H9 (cell line): Measurements from ENCODE around the gene PIMREG. TPM values are rescaled to one million over a fixed set of nuclear protein-coding genes. Genes with fewer than 3 reads are reported as not detected.

Source experiments
- DNase-seq: peaks from one replicate; pipeline ENCODE4 v3.0.0-alpha.2; 2017
- H2AFZ ChIP-seq: one replicate; pipeline ENCODE4 v1.6.1; 2013; ENCODE audit warnings: mild to moderate bottlenecking, low read length, control low read depth, moderate library complexity
- H2AK5ac ChIP-seq: 2 replicates; pipeline ENCODE4 v1.6.1; 2013; ENCODE audit warnings: low read length, control low read depth, mixed read lengths; ENCODE audit not compliant: insufficient read length
- H2BK120ac ChIP-seq: one replicate; pipeline ENCODE4 v1.6.1; 2013; ENCODE audit warnings: low read depth, mild to moderate bottlenecking, low read length, control low read depth, inconsistent platforms; ENCODE audit not compliant: poor library complexity, severe bottlenecking
- H2BK12ac ChIP-seq: 2 replicates; pipeline ENCODE4 v1.6.1; 2013; ENCODE audit warnings: low read length, control low read depth, mixed read lengths, low read depth; ENCODE audit not compliant: insufficient read length
- H2BK15ac ChIP-seq: 2 replicates; pipeline ENCODE4 v1.6.1; 2013; ENCODE audit warnings: low read depth, low read length, control low read depth
- H2BK20ac ChIP-seq: one replicate; pipeline ENCODE4 v1.6.1; 2013; ENCODE audit warnings: low read depth, mild to moderate bottlenecking, low read length, control low read depth, inconsistent platforms; ENCODE audit not compliant: poor library complexity, severe bottlenecking
- H2BK5ac ChIP-seq: 2 replicates; pipeline ENCODE4 v1.6.1; 2013; ENCODE audit warnings: low read length, control low read depth, mixed read lengths; ENCODE audit not compliant: insufficient read length
- H3K14ac ChIP-seq: 2 replicates; pipeline ENCODE4 v1.6.1; 2013; ENCODE audit warnings: low read length, control low read depth; ENCODE audit not compliant: insufficient read depth
- H3K18ac ChIP-seq: 2 replicates; pipeline ENCODE4 v1.6.1; 2013; ENCODE audit warnings: low read depth, mild to moderate bottlenecking, mixed read lengths, low read length, control low read depth; ENCODE audit not compliant: insufficient read length
- H3K23ac ChIP-seq: 2 replicates; pipeline ENCODE4 v1.6.1; 2013; ENCODE audit warnings: low read length, control low read depth, mixed read lengths, low read depth; ENCODE audit not compliant: insufficient read length
- H3K23me2 ChIP-seq: 2 replicates; pipeline ENCODE4 v1.6.1; 2013; ENCODE audit warnings: low read depth, mild to moderate bottlenecking, mixed read lengths, low read length, control low read depth; ENCODE audit not compliant: insufficient read length, poor library complexity, severe bottlenecking
- H3K27ac ChIP-seq: 2 replicates; pipeline ENCODE4 v1.5.1; 2013; ENCODE audit warnings: low read length, control low read depth, mixed read lengths, low read depth; ENCODE audit not compliant: insufficient read length
- H3K27me3 ChIP-seq: 2 replicates; pipeline ENCODE4 v1.6.1; 2013; ENCODE audit warnings: low read length, control low read depth, inconsistent platforms; ENCODE audit not compliant: insufficient read depth
- H3K4ac ChIP-seq: 2 replicates; pipeline ENCODE4 v1.6.1; 2013; ENCODE audit warnings: low read depth, mild to moderate bottlenecking, control low read depth, inconsistent platforms, low read length, moderate library complexity
- H3K4me1 ChIP-seq: 2 replicates; pipeline ENCODE4 v1.6.1; 2013; ENCODE audit warnings: low read length, control low read depth, inconsistent platforms; ENCODE audit not compliant: insufficient read depth
- H3K4me2 ChIP-seq: 2 replicates; pipeline ENCODE4 v1.6.1; 2013; ENCODE audit warnings: low read length, control low read depth, mixed read lengths; ENCODE audit not compliant: insufficient read length, insufficient read depth
- H3K56ac ChIP-seq: 2 replicates; pipeline ENCODE4 v1.6.1; 2013; ENCODE audit warnings: low read depth, mild to moderate bottlenecking, mixed read lengths, low read length, control low read depth; ENCODE audit not compliant: insufficient read length
- H3K79me1 ChIP-seq: 2 replicates; pipeline ENCODE4 v1.6.1; 2013; ENCODE audit warnings: low read depth, mild to moderate bottlenecking, moderate library complexity, low read length, control low read depth, inconsistent platforms; ENCODE audit not compliant: insufficient read depth, poor library complexity, severe bottlenecking
- H3K79me2 ChIP-seq: 2 replicates; pipeline ENCODE4 v1.6.1; 2013; ENCODE audit warnings: low read length, control low read depth, inconsistent platforms; ENCODE audit not compliant: insufficient read depth
- H3K9ac ChIP-seq: 2 replicates; pipeline ENCODE4 v1.6.1; 2013; ENCODE audit warnings: low read length, control low read depth, mixed read lengths; ENCODE audit not compliant: insufficient read length; ENCODE audit errors: extremely low read depth
- H3K9me3 ChIP-seq: one replicate; pipeline ENCODE4 v1.6.1; 2013; ENCODE audit warnings: low read depth, low read length, inconsistent platforms; ENCODE audit not compliant: control insufficient read depth
- H3T11ph ChIP-seq: one replicate; pipeline ENCODE4 v1.6.1; 2013; ENCODE audit warnings: mild to moderate bottlenecking, low read length, control low read depth, inconsistent platforms
- H4K20me1 ChIP-seq: one replicate; pipeline ENCODE4 v1.6.1; 2013; ENCODE audit not compliant: control insufficient read depth, insufficient read length, insufficient read depth
- H4K5ac ChIP-seq: 2 replicates; pipeline ENCODE4 v1.6.1; 2013; ENCODE audit warnings: low read depth, mild to moderate bottlenecking, mixed read lengths, low read length, control low read depth; ENCODE audit not compliant: insufficient read length
- H4K8ac ChIP-seq: replicated peaks from 2 replicates; pipeline ENCODE4 v1.6.1; 2013; ENCODE audit warnings: low read length, control low read depth, mixed read lengths, low read depth; ENCODE audit not compliant: insufficient read length
- H4K91ac ChIP-seq: 2 replicates; pipeline ENCODE4 v1.6.1; 2013; ENCODE audit warnings: low read depth, mild to moderate bottlenecking, moderate library complexity, mixed read lengths, low read length, control low read depth; ENCODE audit not compliant: insufficient read length
- H3K27ac Mint-ChIP-seq, 3 experiments: 2 replicates in 2 of 3; 3 replicates in 1 of 3; pipeline ENCODE4 v1.8.0; 2020 to 2021; ENCODE audit warnings: mixed read lengths in 3 of 3, mild to moderate bottlenecking in 1 of 3, moderate library complexity in 1 of 3
- H3K27me3 Mint-ChIP-seq: 2 replicates; pipeline ENCODE4 v1.8.0; 2021; ENCODE audit warnings: low read depth, mild to moderate bottlenecking, moderate library complexity, mixed read lengths
- H3K36me3 Mint-ChIP-seq, 3 experiments: 2 replicates in 2 of 3; 3 replicates in 1 of 3; pipeline ENCODE4 v1.8.0; 2020 to 2021; ENCODE audit warnings: low read depth in 3 of 3, mixed read lengths in 3 of 3; ENCODE audit not compliant: insufficient read depth in 1 of 3
- H3K4me1 Mint-ChIP-seq, 2 experiments: 2 replicates each; pipeline ENCODE4 v1.8.0; 2020; ENCODE audit warnings: mixed read lengths in 2 of 2
- H3K4me3 Mint-ChIP-seq, 2 experiments: 2 replicates in 1 of 2; 3 replicates in 1 of 2; pipeline ENCODE4 v1.8.0; 2020 to 2021; ENCODE audit warnings: mild to moderate bottlenecking in 2 of 2, mixed read lengths in 2 of 2, moderate library complexity in 1 of 2
- H3K9me3 Mint-ChIP-seq, 2 experiments: 2 replicates in 1 of 2; 3 replicates in 1 of 2; pipeline ENCODE4 v1.8.0; 2020; ENCODE audit warnings: mild to moderate bottlenecking in 2 of 2, mixed read lengths in 2 of 2, moderate library complexity in 1 of 2
- WGBS: extraction: QIAGEN DNeasy Blood & Tissue Kit; methylation state at CpG from one replicate; pipeline ENCODE4 v1.1.7; 2013; ENCODE audit warnings: missing lambda C conversion rate, low lambda C conversion rate, mixed read lengths; ENCODE audit not compliant: insufficient read length; ENCODE audit errors: extremely low coverage; 5-methylcytosine and 5-hydroxymethylcytosine counted together
- total RNA-seq: library from RNA; stranded (reverse); gene quantifications from 2 replicates; pipeline ENCODE4 v1.2.1, GENCODE V29; 2021
- TF ChIP-seq, protein P1 (sequence below): fragments of 200-600 bp; sonication (generic); conservative IDR thresholded peaks from 3 replicates; pipeline ENCODE4 v1.8.0; 2021; ENCODE audit warnings: antibody characterized with exemption, mild to moderate bottlenecking

Gene PIMREG
- total RNA-seq, 1 experiment from 2014 or later = 91.6 TPM

DNA sequence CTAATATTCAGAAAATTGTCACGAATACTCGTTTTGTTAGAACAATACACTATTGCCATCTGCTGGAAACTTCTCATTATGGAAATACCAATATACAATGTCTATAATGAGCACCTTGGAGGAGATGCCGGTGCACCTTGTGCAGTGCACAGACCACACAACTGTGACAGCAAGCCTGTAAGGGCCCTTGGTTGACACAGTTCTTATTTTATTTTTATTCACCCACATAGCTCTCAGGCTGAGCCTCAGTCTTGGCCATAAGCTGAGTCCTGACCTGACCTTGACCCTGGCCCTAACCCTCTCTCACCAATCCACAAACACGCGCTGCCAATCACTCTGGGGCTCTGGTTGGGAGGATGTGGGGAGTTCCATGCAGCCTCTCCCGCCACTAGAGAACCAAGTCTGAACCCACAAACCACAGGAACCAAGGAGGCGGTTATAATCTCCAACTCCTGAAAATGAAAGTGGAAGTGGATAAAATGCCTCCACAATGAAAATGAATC is 16.9 kb upstream of the PIMREG start:
- Histone ChIP-seq H3T11ph (no peak overlapping the region), H4K8ac (no peak overlapping the region), H2BK15ac (no peak overlapping the region), H3K18ac (no peak overlapping the region), H3K9me3 (no peaks in the 10 kb centered on the region), H3K23me2 (no peaks in the 10 kb centered on the region), H2AK5ac (no peak overlapping the region), H4K91ac (no peak overlapping the region), H4K5ac (no peak overlapping the region), H2BK20ac (no peak overlapping the region), H3K14ac (no peak overlapping the region), H3K79me1 (no peaks in the 10 kb centered on the region), H4K20me1 (no peaks in the 10 kb centered on the region), H3K4me1 (no peaks in the 10 kb centered on the region), H2AFZ (no peak overlapping the region), H2BK12ac (no peak overlapping the region), H3K23ac (no peak overlapping the region), H3K27ac (no peak overlapping the region), H3K79me2 (no peaks in the 10 kb centered on the region), H3K9ac (no peak overlapping the region), H3K4me2 (no peak overlapping the region), H3K27me3 (no peaks in the 10 kb centered on the region), H3K4ac (no peak overlapping the region), H2BK5ac (no peak overlapping the region), H2BK120ac (no peak overlapping the region), H3K56ac (no peak overlapping the region)
- TF ChIP-seq, protein P1, sequence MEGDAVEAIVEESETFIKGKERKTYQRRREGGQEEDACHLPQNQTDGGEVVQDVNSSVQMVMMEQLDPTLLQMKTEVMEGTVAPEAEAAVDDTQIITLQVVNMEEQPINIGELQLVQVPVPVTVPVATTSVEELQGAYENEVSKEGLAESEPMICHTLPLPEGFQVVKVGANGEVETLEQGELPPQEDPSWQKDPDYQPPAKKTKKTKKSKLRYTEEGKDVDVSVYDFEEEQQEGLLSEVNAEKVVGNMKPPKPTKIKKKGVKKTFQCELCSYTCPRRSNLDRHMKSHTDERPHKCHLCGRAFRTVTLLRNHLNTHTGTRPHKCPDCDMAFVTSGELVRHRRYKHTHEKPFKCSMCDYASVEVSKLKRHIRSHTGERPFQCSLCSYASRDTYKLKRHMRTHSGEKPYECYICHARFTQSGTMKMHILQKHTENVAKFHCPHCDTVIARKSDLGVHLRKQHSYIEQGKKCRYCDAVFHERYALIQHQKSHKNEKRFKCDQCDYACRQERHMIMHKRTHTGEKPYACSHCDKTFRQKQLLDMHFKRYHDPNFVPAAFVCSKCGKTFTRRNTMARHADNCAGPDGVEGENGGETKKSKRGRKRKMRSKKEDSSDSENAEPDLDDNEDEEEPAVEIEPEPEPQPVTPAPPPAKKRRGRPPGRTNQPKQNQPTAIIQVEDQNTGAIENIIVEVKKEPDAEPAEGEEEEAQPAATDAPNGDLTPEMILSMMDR = no peak
- WGBS = no CpG with 5 or more reads among the region's 7 CpGs
- peaks cover 9 to 20% (median 14%) of the 10 kb centered on the region in 3 experiments; a peak in 6 of 7 replicates for H3K36me3 Mint-ChIP-seq
- no peak overlapping the region for H3K27ac Mint-ChIP-seq
- H3K27me3 Mint-ChIP-seq = peaks cover 3% of the 10 kb centered on the region; the same call in 1 of the 2 replicates
- peaks cover 14 to 17% of the 10 kb centered on the region in 2 experiments for H3K9me3 Mint-ChIP-seq
- H3K4me3 Mint-ChIP-seq = no peak overlapping the region
- no peak for DNase-seq
- H3K4me1 Mint-ChIP-seq = peaks cover 0 to 10% of the 10 kb centered on the region in 2 experiments; a peak in 2 of 4 replicates
